Left cardiac atrium (tissue), 4 donors: ENCODE measurements around the gene RECK. TPM values are rescaled to one million over a fixed set of nuclear protein-coding genes. Genes with fewer than 3 reads are reported as not detected.
A peak's percentile ranks its signal among the peaks of the same experiment; 100 is the strongest.
"Not testable (repeated sequence)": the region's sequence is repeated elsewhere in the genome, so short reads cannot be mapped to it uniquely, and the experiment has no call there.

ENCODE experiments used
- ATAC-seq, 2 donors: fragments of 200-7000 bp; cut with Tn5 transposase; one replicate each; pipeline ENCODE4 v1.9.1; 2020; ENCODE audit warnings: mild to moderate bottlenecking in 2 of 2, moderate library complexity in 2 of 2
- DNase-seq: peaks from one replicate; pipeline ENCODE4 v3.0.0-alpha.2; 2020
- intact Hi-C, 2 donors: fragments of 100-400 bp; cut with DNase I; formaldehyde crosslinking; loops; one replicate each; pipeline versions ENCODE4 v1.14.1 to v1.15.1; 2022 to 2023
- total RNA-seq, 2 donors: library from RNA; stranded (reverse); fragmentation: NEBNext Ultra II Directional; extraction: Animal tissue kit (Norgen Biotek cat#: 25700); gene quantifications; one replicate each; pipeline ENCODE4 v1.2.1, GENCODE V29; 2021
- donor health status: DM: no; HTN: yes; CAD: no.
- donor health status: DM: no; HTN: yes; CAD: no; lungs with severe emphysema.
- donor health status: DM: yes; HTN: yes; CAD: no.
- donor health status: Dilated cardiomyopathy.

The RECK gene
- total RNA-seq, 2 donors from 2014 or later, result 8.1 to 8.9 TPM

- ATAC-seq (no peak), DNase-seq (no peak)
Measured at GRCh38 chr9:36147441-36148175, 110.9 kb downstream of the RECK start.

DNA sequence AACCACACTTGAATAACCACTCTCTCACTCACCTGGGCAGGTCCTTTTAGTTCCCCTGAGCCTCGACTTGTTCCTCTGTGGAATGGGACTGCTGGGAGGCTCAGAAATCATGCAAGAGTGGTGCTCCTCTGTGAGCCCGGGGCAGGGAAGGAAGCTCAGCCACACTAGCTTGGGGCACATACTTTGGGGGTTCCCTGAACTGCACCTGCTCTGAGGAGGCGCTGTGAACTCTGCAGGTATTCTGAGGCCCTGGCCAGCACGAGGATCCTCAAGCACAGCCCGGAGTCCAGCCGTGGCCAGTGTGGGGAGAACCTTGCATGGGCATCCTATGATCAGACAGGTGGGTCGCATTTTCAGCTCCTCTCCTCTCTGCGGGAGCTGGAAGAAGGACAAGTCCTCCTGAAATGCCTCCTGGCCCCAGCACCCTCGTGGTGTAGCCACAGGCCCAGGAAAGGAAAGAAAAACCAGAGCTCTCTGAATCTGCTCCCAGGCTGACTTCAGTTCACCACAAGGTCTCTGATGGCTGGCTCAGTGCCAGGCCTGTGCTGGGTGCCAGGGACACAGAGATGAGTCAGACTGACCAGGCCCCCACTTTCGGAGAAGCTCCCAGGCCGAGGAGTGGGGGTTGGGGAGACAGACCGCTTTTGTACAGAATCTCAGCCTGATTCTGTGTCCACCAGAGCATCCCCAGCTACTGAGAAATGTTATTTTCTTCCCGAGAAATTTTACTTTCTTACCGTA is 111.8 kb downstream of the RECK start:
- DNase-seq (peak; percentile 96), ATAC-seq (peak; percentile 89 to 91)
- intact Hi-C loops, result no loop called here

More at GRCh38 chr9:36147441-36148175, 110.9 kb downstream of the RECK start:
- intact Hi-C loops, result no loop called here

- DNase-seq (no peak), ATAC-seq (peak; percentile 38 to 55)
- intact Hi-C loops, result no loop called here
Measured at GRCh38 chr9:36149197-36149596, 112.5 kb downstream of the RECK start.

DNA sequence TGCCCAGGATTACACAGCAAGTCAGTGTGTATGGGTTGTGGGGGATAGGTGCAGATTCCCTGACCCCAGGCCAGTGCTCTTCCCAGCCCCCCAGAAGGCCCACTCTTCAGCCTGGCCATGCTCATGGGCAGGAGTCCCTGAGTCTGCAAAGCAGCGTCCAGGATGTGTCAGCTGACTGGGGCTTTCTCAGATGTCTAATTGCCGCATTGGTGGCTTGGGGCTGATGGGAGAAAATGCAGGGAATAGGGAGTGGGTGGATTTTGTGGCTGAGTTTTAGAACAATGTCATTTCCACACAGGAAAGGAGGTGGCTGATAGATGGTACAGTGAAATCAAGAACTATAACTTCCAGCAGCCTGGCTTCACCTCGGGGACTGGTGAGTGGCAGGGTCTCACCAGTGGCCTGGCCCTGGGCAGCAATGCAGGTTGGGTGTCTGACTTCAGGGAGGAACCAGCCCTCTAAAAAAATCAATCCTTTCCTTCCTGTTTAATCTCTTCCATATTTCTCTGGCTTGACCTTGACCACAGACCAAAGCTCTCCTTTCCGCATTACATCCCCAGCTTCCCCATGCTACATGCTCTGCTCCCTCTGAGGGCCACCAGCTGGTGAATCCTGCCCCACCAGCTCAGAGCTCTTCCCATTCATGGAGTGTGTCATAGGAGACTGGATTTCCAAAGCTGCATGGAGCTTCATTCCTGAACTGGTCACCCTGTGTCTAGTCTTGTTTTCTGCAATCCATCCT is 114.0 kb downstream of the RECK start:
- no peak for ATAC-seq

DNA sequence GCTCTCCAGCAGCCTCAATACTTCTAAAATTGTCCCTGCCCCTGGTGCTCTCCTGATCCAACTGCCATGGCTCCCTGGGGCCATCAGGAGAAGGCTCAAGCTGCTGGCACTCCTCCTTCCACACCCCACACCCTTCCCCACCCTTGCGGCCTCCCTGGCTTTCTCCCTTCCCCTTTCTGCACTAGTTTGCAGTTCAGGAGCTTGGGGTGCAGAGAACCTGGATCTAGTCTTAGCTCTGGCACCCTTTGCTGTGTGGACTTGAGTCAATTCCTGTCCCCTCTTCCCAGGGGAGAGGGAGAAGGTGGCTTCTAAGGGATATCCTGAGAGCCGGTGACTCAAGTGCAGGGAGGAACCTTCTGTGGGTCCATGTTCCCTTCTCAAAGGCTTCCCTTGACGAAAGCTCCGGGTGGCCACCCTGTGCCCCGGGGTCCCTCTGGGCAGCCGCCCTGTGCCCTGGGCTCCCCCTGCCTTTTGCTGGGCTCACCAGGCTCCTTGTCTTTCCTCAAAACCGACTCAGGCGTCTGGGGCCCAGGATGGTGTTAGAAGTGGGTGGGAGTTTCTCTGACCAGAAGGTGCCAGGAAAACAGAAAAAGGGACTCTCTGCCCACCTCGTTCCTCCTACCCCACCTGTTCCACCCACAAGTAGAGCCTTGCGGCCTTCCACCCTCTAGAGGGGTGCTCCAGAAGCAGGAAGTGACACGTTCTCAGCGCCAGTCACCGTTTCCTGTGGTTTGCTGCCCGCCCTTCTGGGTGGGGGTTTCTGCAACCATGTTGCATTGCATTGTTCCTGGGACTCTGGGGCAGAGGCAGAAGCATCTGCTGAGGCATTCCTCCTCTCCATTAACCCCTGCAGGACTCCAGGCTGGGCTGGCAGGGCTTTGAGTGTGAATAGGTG is 114.8 kb downstream of the RECK start:
- peak; percentile 75 for DNase-seq
- intact Hi-C loops, result no loop called here
- ATAC-seq, result peak; percentile 40 to 42

More for the DNA sequence above, 114.0 kb downstream of the RECK start:
- DNase-seq, result no peak
- intact Hi-C loops, result no loop called here

DNA sequence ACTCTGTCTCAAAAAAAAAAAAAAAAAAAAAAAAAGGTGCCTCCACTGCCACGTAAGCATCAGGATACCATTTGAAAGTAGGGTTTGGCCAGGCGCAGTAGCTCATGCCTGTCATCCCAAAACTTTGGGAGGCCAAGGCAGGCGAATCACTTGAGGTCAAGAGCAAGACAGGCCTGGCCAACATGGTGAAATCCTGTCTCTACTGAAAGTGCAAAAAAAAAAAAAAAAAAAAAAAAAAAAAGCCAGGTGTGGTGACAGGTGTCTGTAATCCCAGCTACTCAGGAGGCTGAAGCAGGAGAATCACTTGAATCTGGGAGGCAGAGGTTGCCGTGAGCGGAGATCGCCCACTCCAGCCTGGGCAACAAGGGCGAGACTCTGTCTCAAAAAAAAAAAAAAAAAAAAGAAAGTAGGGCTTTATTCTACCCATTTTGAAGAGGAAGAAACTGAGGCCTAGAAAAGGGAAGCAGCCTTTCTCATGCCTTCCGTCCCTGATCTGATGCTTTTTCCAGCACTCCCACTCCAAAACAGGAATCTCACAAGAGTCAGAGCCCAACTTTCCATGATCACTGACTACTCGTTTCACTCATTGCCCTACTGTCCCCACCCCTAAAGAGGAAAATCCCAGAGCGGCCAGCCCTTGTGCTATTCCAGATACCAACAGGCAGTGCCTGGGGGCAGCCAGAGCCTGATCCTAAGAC is 116.2 kb downstream of the RECK start:
- intact Hi-C loops, result no loop called here
- DNase-seq (no peak), ATAC-seq (no peak)

DNA sequence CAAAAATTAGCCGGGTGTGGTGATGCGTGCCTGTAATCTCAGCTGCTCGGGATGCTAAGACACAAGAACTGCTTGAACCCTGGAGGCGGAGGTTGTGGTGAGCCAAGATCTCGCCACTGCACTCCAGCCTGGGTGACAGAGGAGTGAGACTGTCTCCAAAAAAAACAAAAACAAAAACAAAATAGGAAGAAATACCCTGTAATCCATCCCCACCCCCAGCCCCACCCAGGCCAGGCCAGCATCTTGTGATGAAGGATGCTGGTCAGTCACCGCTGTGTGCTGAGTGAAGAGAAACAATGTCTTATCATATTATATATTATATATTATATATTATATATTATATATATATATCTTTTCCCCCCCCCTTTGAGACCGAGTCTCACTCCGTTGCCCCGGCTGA is 117.0 kb downstream of the RECK start:
- DNase-seq (no peak), ATAC-seq (no peak)
- intact Hi-C loops, result no loop called here

- DNase-seq (peak; percentile 54), ATAC-seq (peak; percentile 58 to 60)
- intact Hi-C loops, result no loop called here
Measured at GRCh38 chr9:36154331-36154952, 117.7 kb downstream of the RECK start.

DNA sequence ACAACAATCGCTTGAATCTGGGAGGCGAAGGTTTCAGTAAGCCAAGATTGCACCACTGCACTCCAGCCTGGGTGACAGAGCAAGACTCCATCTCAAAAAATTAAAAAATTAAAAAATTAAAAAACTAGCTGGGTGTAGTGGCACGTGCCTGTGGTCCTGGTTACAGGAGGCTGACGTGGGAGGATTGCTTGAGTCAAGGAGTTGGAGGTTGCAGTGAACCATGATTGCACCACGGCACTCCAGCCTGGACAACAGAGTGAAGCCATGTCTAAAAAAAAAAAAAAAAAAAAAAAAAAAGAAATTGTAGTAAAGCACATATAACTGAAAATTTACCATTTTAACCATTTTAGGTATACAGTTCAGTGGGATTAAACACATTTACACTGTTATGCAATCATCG is 119.4 kb downstream of the RECK start:
- no peak for DNase-seq
- intact Hi-C loops, result no loop called here
- no peak for ATAC-seq

DNA sequence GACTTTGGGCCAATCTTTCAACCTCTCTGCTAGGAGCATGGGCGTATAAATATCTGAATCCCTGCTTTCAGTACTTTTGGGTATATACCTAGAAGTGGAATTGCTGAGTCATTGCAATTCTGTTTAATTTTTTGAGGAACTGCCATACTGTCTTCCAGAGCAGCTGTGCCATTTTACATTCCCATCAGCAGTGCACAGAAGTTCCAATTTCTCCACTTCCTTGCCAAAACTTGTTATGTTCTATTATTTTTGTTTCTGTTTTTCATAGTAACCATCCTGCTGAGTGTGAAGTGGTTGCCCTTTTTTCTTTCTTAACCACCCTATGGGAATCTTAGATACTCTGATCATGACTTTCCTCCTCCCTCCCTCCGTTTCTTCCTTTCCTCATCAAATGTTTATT is 121.4 kb downstream of the RECK start:
- ATAC-seq (peak; percentile 51 to 54), DNase-seq (no peak)
- intact Hi-C loops, result no loop called here

GRCh38 chr9:36158917-36159316 is 122.2 kb downstream of the RECK start:
- ATAC-seq (peak; percentile 20 to 54), DNase-seq (no peak)
- intact Hi-C loops, result no loop called here

DNA sequence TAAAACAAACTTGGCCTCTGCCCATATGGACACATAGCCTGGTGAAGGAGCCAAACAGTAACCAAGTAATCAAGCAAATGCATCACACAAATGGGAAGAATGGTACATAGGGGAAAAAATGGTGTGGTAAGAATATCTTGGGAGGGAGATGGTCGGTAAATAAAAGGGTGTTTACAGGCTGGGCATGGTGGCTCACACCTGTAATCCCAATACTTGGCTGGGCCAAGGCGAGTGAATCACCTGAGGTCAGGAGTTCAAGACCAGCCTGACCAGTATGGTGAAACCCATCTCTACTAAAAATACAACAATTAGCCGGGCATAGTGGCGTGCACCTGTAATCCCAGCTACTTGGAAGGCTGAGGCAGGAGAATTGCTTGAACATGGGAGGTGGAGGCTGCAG is 122.8 kb downstream of the RECK start:
- intact Hi-C loops, ATAC-seq, DNase-seq: not testable (repeated sequence)

DNA sequence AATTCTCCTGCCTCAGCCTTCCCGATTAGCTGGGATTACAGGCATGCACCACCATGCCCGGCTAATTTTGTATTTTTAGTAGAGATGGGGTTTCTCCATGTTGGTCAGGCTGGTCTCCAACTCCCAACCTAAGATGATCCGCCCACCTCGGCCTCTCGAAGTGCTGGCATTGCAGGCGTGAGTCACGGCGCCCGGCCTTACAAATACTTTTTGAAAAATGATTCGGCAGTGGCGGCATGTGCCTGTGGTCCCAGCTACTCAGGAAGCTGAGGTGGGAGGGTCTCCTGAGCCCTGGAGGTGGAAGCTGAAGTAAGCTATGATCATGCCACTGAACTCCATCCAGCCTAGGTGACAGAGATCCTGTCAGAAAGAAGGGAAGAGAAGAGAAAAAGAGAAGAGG is 123.4 kb downstream of the RECK start:
- intact Hi-C loops, result loop anchor here (10.0 kb wide), 2 partner anchors 55 to 205 kb away; partner anchors contain the start of gene OR2S2 (in 1 of the 2)
- not testable (repeated sequence) for ATAC-seq, DNase-seq

GRCh38 chr9:36161187-36161586 is 124.5 kb downstream of the RECK start:
- no peak for DNase-seq
- intact Hi-C loops, result loop anchor here (10.0 kb wide), 2 partner anchors 56 to 206 kb away; partner anchors contain the start of gene OR2S2 (in 1 of the 2)
- no peak for ATAC-seq

GRCh38 chr9:36162211-36162738 is 125.6 kb downstream of the RECK start:
- ATAC-seq, result no peak
- DNase-seq, result no peak
- intact Hi-C loops, result loop anchor here (10.0 kb wide), 2 partner anchors 57 to 207 kb away; partner anchors contain the start of gene OR2S2 (in 1 of the 2)

DNA sequence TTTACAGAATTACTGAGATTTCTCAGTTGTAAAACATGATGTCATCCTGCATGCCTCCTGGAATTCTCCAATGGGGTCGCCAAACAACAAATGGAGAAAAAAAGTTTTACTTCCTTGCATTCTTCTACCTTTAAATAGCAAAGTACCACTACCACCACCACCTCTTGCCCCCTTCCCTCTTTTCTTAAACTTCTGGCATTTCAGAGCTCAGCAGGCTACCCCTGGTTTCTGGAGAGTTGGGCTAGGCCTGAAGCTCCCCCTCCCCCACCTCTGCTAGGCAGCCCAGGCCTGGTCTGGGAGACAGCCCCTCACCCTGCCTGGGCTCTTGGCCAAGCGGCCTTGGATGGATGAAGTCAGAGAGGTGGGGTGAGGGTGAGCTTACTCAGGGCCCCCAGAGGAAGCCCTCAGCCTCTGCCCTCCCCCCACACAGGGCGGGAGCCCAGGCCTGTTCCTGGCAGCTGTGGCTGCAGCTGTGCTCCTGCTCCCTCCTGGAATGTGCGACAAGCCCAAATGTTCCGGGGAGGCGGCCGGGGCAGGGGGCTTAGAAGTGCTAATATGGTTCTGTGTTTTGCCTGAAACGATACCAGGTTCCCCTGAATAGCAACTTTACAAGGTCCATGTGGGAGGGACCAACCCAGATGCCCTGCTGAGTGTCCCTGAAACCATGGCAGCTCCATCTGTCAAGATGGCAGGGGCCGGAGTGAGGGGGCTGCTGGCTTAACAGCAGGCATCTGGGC is 126.5 kb downstream of the RECK start:
- DNase-seq, result peak; percentile 67
- intact Hi-C loops, result loop anchor here (10.0 kb wide), 2 partner anchors 58 to 208 kb away; partner anchors contain the start of gene OR2S2 (in 1 of the 2)
- ATAC-seq, result peak; percentile 51 to 56
